Inflammatory macrophage treated with lipopolysaccharide for 4 hours (primary cell): ENCODE measurements around the gene GGCX.
A peak's percentile ranks its signal among the peaks of the same experiment; 100 is the strongest.
"Not testable (repeated sequence)": the region's sequence is repeated elsewhere in the genome, so short reads cannot be mapped to it uniquely, and the experiment has no call there.

ENCODE experiments used
- DNase-seq: peaks from one replicate; pipeline ENCODE4 v3.0.0-alpha.2; 2020

GGCX gene

GRCh38 chr2:85564144-85564563 is 2.9 kb upstream of the GGCX start:
- peak; percentile 89 for DNase-seq

- no peak for DNase-seq
These were observed 447 bp downstream of the GGCX start for GRCh38 chr2:85560812-85561279.

GRCh38 chr2:85560403-85560726 is 928 bp downstream of the GGCX start:
- not testable (repeated sequence) for DNase-seq

GRCh38 chr2:85558160-85558559 is 3.1 kb downstream of the GGCX start:
- no peak for DNase-seq

- no peak for DNase-seq
These were observed 4.2 kb downstream of the GGCX start for GRCh38 chr2:85557130-85557529.

- no peak for DNase-seq
These were observed 6.2 kb downstream of the GGCX start for GRCh38 chr2:85554980-85555612.

GRCh38 chr2:85553184-85553583 is 8.1 kb downstream of the GGCX start:
- no peak for DNase-seq

GRCh38 chr2:85551698-85552678 is 9.3 kb downstream of the GGCX start:
- peak; percentile 75 for DNase-seq

- peak; percentile 41 for DNase-seq
These were observed 10.8 kb downstream of the GGCX start for GRCh38 chr2:85550486-85550885.

- no peak for DNase-seq
These were observed 11.5 kb downstream of the GGCX start for GRCh38 chr2:85549826-85550225.

GRCh38 chr2:85549095-85549494 is 12.2 kb downstream of the GGCX start:
- DNase-seq = no peak

GRCh38 chr2:85548608-85548900 is 12.7 kb downstream of the GGCX start:
- no peak for DNase-seq

- DNase-seq = no peak
These were observed 13.3 kb downstream of the GGCX start for GRCh38 chr2:85547859-85548607.

GRCh38 chr2:85547089-85547858 is 14.0 kb downstream of the GGCX start:
- DNase-seq = no peak

GRCh38 chr2:85545780-85546240 is 15.5 kb downstream of the GGCX start:
- DNase-seq = no peak

GRCh38 chr2:85544915-85545779 is 16.1 kb downstream of the GGCX start:
- not testable (repeated sequence) for DNase-seq

GRCh38 chr2:85544254-85544691 is 17.0 kb downstream of the GGCX start:
- DNase-seq = not testable (repeated sequence)

GRCh38 chr2:85542777-85543176 is 18.5 kb downstream of the GGCX start:
- DNase-seq = no peak

GRCh38 chr2:85541753-85542457 is 19.4 kb downstream of the GGCX start:
- no peak for DNase-seq

GRCh38 chr2:85541262-85541661 is 20.0 kb downstream of the GGCX start:
- DNase-seq = no peak

GRCh38 chr2:85540133-85540648 is 21.1 kb downstream of the GGCX start:
- no peak for DNase-seq
